Motor neuron (in vitro differentiated cells): Measurements from ENCODE around the gene RPS18. TPM values are rescaled to one million over a fixed set of nuclear protein-coding genes. Genes with fewer than 3 reads are reported as not detected.
"Not testable (repeated sequence)": the region's sequence is repeated elsewhere in the genome, so short reads cannot be mapped to it uniquely, and the experiment has no call there.

Source experiments
- ATAC-seq, 8 experiments: fragments of 200-7000 bp; cut with Tn5 transposase; replicated peaks in 6 of 8; 2 replicates each; pipeline ENCODE4 v1.8.0; 2021; ENCODE audit warnings: mild to moderate bottlenecking in 8 of 8, moderate library complexity in 8 of 8
- H3K27ac ChIP-seq, 2 donors: fragments of 250-450 bp; sonication (Bioruptor Pico); 2 replicates each; pipeline ENCODE4 v1.9.0; 2021; ENCODE audit warnings: antibody characterized with exemption in 2 of 2, mild to moderate bottlenecking in 2 of 2, moderate library complexity in 1 of 2
- H3K4me1 ChIP-seq, 2 donors: fragments of 250-450 bp; sonication (Bioruptor Pico); replicated peaks in 1 of 2; 2 replicates each; pipeline ENCODE4 v1.6.1; 2021; ENCODE audit warnings: antibody characterized with exemption in 2 of 2, mild to moderate bottlenecking in 2 of 2, moderate library complexity in 1 of 2
- H3K4me3 ChIP-seq, 5 donors: fragments of 250-450 bp; sonication (Bioruptor Pico); 2 replicates each; pipeline ENCODE4 v1.9.0; 2021; ENCODE audit warnings: antibody characterized with exemption in 5 of 5, mild to moderate bottlenecking in 5 of 5, moderate library complexity in 4 of 5
- WGBS, 10 experiments: fragments of 450-650 bp; shearing (Covaris generic); methylation state at CpG; one replicate each; pipeline ENCODE4 v1.0.0; 2022; 5-methylcytosine and 5-hydroxymethylcytosine counted together
- in situ Hi-C, 9 experiments: fragments of 400-800 bp; cut with MboI; loops; one replicate each; pipeline ENCODE4 v1.15.0; 2021; ENCODE audit warnings: low sequenced_read_pairs in 9 of 9, low pct_unique_long_range_greater_than_20kb in 2 of 9; ENCODE audit not compliant: unreplicated experiment in 9 of 9
- total RNA-seq, 8 experiments: library from RNA; unstranded; fragments of 300-600 nt; gene quantifications; 2 replicates each; pipeline versions ENCODE4 v1.2.3 to v1.2.4, GENCODE V29; 2022

Gene RPS18
- total RNA-seq, result 1,000 to 10,000 TPM; 3,773 to 8,538 (median 6,042) TPM

- peak; percentile 78 to 96 (median 94) for ATAC-seq
- H3K4me3 ChIP-seq, result peak within 1 kb of the TSS; percentile 73 to 86 (median 81)
- peak within 1 kb of the TSS; percentile 95 to 98 for H3K27ac ChIP-seq
- in situ Hi-C loops, result no loop called here
- peaks cover 37 to 45% of the 10 kb centered on the region in 2 donors for H3K4me1 ChIP-seq
- 0 to 5% (median 0%) methylated on average over 1 to 21 of the region's 48 CpGs for WGBS, 10 experiments
These were observed at the start of gene RPS18, which contains the start of gene VPS52 for GRCh38 chr6:33271468-33272274. Gene RPS18 (plus strand): TSS chr6:33272075. CDS start chr6:33272120, 45 bp downstream. Gene VPS52 (minus strand): TSS chr6:33271876. CDS start chr6:33271675, 201 bp downstream.

- not testable (repeated sequence) for H3K4me1 ChIP-seq, H3K27ac ChIP-seq, H3K4me3 ChIP-seq
- in situ Hi-C loops, result loop anchor here in 6 of 9 experiments (25.0 kb wide), 2 partner anchors 114 to 214 kb away; partner anchors contain the start of gene HLA-DOA (in 5 of the 6)
- 4 to 55% (median 27%) methylated on average over 2 to 13 of the region's 14 CpGs for WGBS, 10 experiments
- peak in 2 of 8 experiments; percentile 27 to 36 for ATAC-seq
These were observed 45.3 kb upstream of the RPS18 start for GRCh38 chr6:33226503-33227120.

GRCh38 chr6:33235221-33235634, 36.6 kb upstream of the RPS18 start:
- Histone ChIP-seq H3K27ac (no peak overlapping the region), H3K4me1 (peaks cover 0 to 7% of the 10 kb centered on the region in 2 donors), H3K4me3 (no peak overlapping the region)
- in situ Hi-C loops, result loop anchor here in 6 of 9 experiments (25.0 kb wide), 2 partner anchors 123 to 223 kb away; partner anchors contain the start of gene HLA-DOA (in 5 of the 6)
- 0 to 21% (median 14%) methylated on average over 1 to 4 of the region's 6 CpGs; no CpG with 5 or more reads in 2 of the 10 experiments for WGBS, 10 experiments
- peak in 3 of 8 experiments; percentile 35 to 65 (median 56) for ATAC-seq

- ATAC-seq, result no peak
- Histone ChIP-seq H3K4me1 (peaks cover 0 to 7% of the 10 kb centered on the region in 2 donors), H3K27ac (no peak overlapping the region), H3K4me3 (no peak overlapping the region)
- in situ Hi-C loops, result loop anchor here in 6 of 9 experiments (25.0 kb wide), 2 partner anchors 124 to 224 kb away; partner anchors contain the start of gene HLA-DOA (in 5 of the 6)
These were observed 35.5 kb upstream of the RPS18 start for GRCh38 chr6:33236328-33236727.

GRCh38 chr6:33236852-33237251, 35.0 kb upstream of the RPS18 start:
- in situ Hi-C loops, result loop anchor here in 6 of 9 experiments (25.0 kb wide), 2 partner anchors 125 to 225 kb away; partner anchors contain the start of gene HLA-DOA (in 5 of the 6)
- ATAC-seq, result no peak

DNA sequence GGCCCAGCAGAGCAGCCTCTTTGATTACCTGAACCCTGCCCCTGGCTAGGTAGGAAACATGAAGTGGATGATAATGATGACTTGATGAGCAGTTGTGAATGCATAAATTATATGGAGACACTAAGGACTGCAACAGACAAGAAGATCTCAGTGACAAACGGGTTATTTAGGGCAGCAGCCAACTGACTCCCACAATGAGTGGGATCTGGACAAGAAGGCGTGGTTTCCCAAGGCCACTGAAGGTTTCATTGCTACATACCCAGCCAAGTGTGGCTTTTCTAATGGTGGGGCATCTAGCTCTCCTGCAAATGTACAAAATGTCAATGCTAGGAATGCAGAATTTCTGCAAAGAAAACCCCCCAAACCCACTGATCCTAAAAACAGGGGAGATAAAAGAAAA, 34.1 kb upstream of the RPS18 start:
- in situ Hi-C loops, result loop anchor here in 6 of 9 experiments (25.0 kb wide), 2 partner anchors 125 to 225 kb away; partner anchors contain the start of gene HLA-DOA (in 5 of the 6)
- no peak for ATAC-seq

More at GRCh38 chr6:33236852-33237251, 35.0 kb upstream of the RPS18 start:
- H3K4me3 ChIP-seq, result no peak overlapping the region
- no peak overlapping the region for H3K27ac ChIP-seq
- H3K4me1 ChIP-seq, result peaks cover 0 to 7% of the 10 kb centered on the region in 2 donors
- WGBS, 10 experiments, result 18 to 100% (median 88%) methylated on average over 1 to 5 of the region's 6 CpGs; no CpG with 5 or more reads in 3 of the 10 experiments

GRCh38 chr6:33241968-33242367, 29.9 kb upstream of the RPS18 start:
- in situ Hi-C loops, result loop anchor here in 6 of 9 experiments (10.0 to 25.0 kb wide), 3 partner anchors 130 to 230 kb away; partner anchors contain the start of gene HLA-DOA (in 5 of the 6)
- Histone ChIP-seq H3K4me1 (no peaks in the 10 kb centered on the region), H3K27ac (no peak overlapping the region), H3K4me3 (no peak overlapping the region)
- no peak for ATAC-seq
- 31 to 92% (median 70%) methylated on average over 2 to 3 of the region's 3 CpGs for WGBS, 10 experiments

More for the DNA sequence above, 34.1 kb upstream of the RPS18 start:
- 0 to 100% (median 75%) methylated on average over 1 to 2 of the region's 2 CpGs; no CpG with 5 or more reads in 1 of the 10 experiments for WGBS, 10 experiments
- Histone ChIP-seq H3K27ac (no peak overlapping the region), H3K4me1 (peaks cover 0 to 7% of the 10 kb centered on the region in 2 donors), H3K4me3 (no peak overlapping the region)

DNA sequence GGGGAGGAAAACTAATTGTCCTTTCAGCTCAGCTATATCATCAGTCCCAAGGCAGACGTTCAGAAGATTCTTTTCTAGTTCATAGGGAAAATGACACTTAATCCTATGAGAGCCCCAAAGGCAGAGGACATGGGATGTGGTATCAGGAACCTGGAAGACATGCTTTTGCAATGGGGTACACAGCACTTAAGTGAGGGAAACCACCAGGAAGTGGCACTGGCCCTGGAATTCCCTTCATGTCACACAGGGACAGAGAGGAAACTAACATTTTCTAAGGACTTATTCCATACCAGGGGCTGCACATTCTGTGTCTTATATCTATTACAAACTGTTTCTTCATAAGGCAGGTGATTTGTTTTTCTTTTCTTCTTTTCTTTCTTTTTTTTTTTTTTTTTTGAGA, 28.4 kb upstream of the RPS18 start:
- in situ Hi-C loops, result loop anchor here in 6 of 9 experiments (10.0 to 25.0 kb wide), 3 partner anchors 131 to 231 kb away; partner anchors contain the start of gene HLA-DOA (in 5 of the 6)
- no peak overlapping the region for H3K27ac ChIP-seq
- peaks cover 2 to 6% of the 10 kb centered on the region in 2 donors for H3K4me1 ChIP-seq
- H3K4me3 ChIP-seq, result no peak overlapping the region
- ATAC-seq, result no peak
- 0 to 50% (median 31%) methylated on average over 1 of the region's 1 CpG; no CpG with 5 or more reads in 4 of the 10 experiments for WGBS, 10 experiments

DNA sequence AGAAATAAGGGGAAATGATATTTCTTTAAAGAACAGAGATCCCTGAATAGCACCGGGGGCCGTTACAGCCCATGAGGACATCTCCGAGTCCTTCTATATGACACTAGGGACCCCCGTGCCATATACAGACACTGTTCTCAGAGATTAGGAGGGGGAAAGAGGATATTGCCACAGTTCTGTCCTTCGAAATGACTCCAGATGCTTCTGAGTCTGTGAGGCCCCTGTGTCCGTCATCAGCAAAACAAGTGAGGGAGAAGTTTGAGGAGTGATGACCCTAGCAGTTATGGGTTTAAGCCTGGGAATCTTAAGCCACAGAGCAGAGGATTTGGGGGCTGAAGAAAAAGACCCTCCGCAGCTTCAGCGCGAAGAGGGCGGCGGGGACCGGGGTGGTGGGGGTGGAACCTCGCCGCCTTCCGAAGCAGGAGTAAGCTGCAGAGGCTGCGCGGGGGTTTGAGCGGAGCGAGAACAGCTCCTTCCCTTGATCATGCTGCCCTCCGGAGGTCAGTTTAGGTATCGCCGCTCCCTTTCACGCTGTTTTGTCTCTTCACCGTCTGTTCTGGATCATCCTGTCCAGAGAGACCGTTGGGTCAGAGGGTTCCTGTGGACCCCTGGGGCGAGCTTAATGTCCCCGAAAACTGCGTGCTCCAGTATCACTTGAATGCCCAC, 23.8 kb upstream of the RPS18 start:
- ATAC-seq, result peak; percentile 19 to 36 (median 24)
- Histone ChIP-seq H3K4me3 (peak overlapping the region; percentile 38 to 52 (median 45)), H3K4me1 (peaks cover 12 to 14% of the 10 kb centered on the region in 2 donors), H3K27ac (no peak overlapping the region)
- in situ Hi-C loops, result loop anchor here in 7 of 9 experiments (5.0 to 25.0 kb wide), 4 partner anchors 81 to 236 kb away; partner anchors contain the start of gene HLA-DOA (in 5 of the 7)
- 0 to 10% (median 0%) methylated on average over 1 to 11 of the region's 28 CpGs; no CpG with 5 or more reads in 5 of the 10 experiments for WGBS, 10 experiments

- WGBS, 10 experiments, result 0 to 12% (median 1%) methylated on average over 3 to 12 of the region's 18 CpGs; no CpG with 5 or more reads in 6 of the 10 experiments
- Histone ChIP-seq H3K27ac (no peak overlapping the region), H3K4me3 (peak overlapping the region; percentile 38 to 52 (median 45)), H3K4me1 (peaks cover 12 to 14% of the 10 kb centered on the region in 2 donors)
- peak; percentile 1 to 11 (median 6) for ATAC-seq
- in situ Hi-C loops, result loop anchor here in 7 of 9 experiments (5.0 to 25.0 kb wide), 4 partner anchors 81 to 236 kb away; partner anchors contain the start of gene HLA-DOA (in 5 of the 7)
These were observed 23.3 kb upstream of the RPS18 start for GRCh38 chr6:33248643-33248931.

GRCh38 chr6:33248932-33249731, 22.7 kb upstream of the RPS18 start:
- Histone ChIP-seq H3K4me1 (peaks cover 12 to 14% of the 10 kb centered on the region in 2 donors), H3K27ac (peak overlapping the region; percentile 63 to 82), H3K4me3 (peak overlapping the region; percentile 38 to 52 (median 45))
- ATAC-seq, result peak; percentile 86 to 96 (median 90)
- in situ Hi-C loops, result loop anchor here in 7 of 9 experiments (5.0 to 25.0 kb wide), 4 partner anchors 82 to 237 kb away; partner anchors contain the start of gene HLA-DOA (in 5 of the 7)
- WGBS, 10 experiments, result 0 to 9% (median 0%) methylated on average over 6 to 33 of the region's 58 CpGs; no CpG with 5 or more reads in 3 of the 10 experiments
